Uterus (tissue), 2 donors: ENCODE data around the gene STAC2.

ENCODE experiments used
- CTCF ChIP-seq, 4 experiments: fragments of 200-600 bp in 2 of 4; fragments of 450-650 bp in 2 of 4; sonication (generic) in 2 of 4; IDR thresholded peaks; one replicate each; pipeline ENCODE4 v1.5.1; 2016 to 2019; ENCODE audit warnings: antibody characterized with exemption in 4 of 4, mild to moderate bottlenecking in 2 of 4, moderate library complexity in 1 of 4
- POLR2A ChIP-seq, 2 donors: fragments of 450-650 bp; IDR thresholded peaks; one replicate each; pipeline ENCODE4 v1.6.1; 2016; ENCODE audit warnings: antibody characterized with exemption in 2 of 2, mild to moderate bottlenecking in 1 of 2, moderate library complexity in 1 of 2

GRCh38 chr17:39181303-39181702 lies 44.4 kb downstream of the STAC2 start:
- TF ChIP-seq POLR2A (IDR thresholded peaks at IDR 0.05) (no peak), CTCF (IDR thresholded peaks at IDR 0.05) (no peak)
